Ishikawa (cell line): Measurements from ENCODE around the gene CERS6.

ENCODE experiments used
- CEBPB ChIP-seq: IDR thresholded peaks from 2 replicates; pipeline ENCODE4 v1.6.1; 2012
- EGR1 ChIP-seq: IDR thresholded peaks from 2 replicates; pipeline ENCODE4 v1.6.1; 2012
- EP300 ChIP-seq: IDR thresholded peaks from 2 replicates; pipeline ENCODE4 v1.6.1; 2012; ENCODE audit warnings: borderline replicate concordance
- NFIC ChIP-seq: IDR thresholded peaks from 2 replicates; pipeline ENCODE4 v1.6.1; 2012
- RAD21 ChIP-seq: IDR thresholded peaks from 2 replicates; pipeline ENCODE4 v1.6.1; 2012; ENCODE audit warnings: low read depth
- REST ChIP-seq: IDR thresholded peaks from 2 replicates; pipeline ENCODE4 v1.6.1; 2012; ENCODE audit warnings: low read depth, mild to moderate bottlenecking
- TAF1 ChIP-seq: IDR thresholded peaks from 2 replicates; pipeline ENCODE4 v1.6.1; 2012; ENCODE audit warnings: low read depth, mild to moderate bottlenecking
- TCF12 ChIP-seq: IDR thresholded peaks from 2 replicates; pipeline ENCODE4 v1.6.1; 2012; ENCODE audit warnings: low read depth
- YY1 ChIP-seq: IDR thresholded peaks from 2 replicates; pipeline ENCODE4 v1.6.1; 2012; ENCODE audit warnings: low read depth

GRCh38 chr2:168611091-168611490, 155.0 kb downstream of the CERS6 start:
- TF ChIP-seq YY1 (no peak), CEBPB (no peak), NFIC (no peak), EGR1 (no peak), TCF12 (no peak), REST (no peak), EP300 (no peak), RAD21 (no peak), TAF1 (no peak)
